A549 (cell line): ENCODE results near the gene PRKCE. TPM values are rescaled to one million over a fixed set of nuclear protein-coding genes. Genes with fewer than 3 reads are reported as not detected.

Source experiments
- ATAC-seq, 2 experiments: fragments of 200-7000 bp in 1 of 2; fragments of >200 bp in 1 of 2; cut with Nextera tagmentation in 1 of 2; cut with Tn5 transposase in 1 of 2; 3 replicates each; pipeline versions ENCODE4 v1.8.0 to v1.9.1; 2018 to 2020; ENCODE audit warnings: mild to moderate bottlenecking in 1 of 2, moderate library complexity in 1 of 2
- CTCF ChIA-PET: fragments of 300-600 bp; sonication (Branson Sonifier 250); formaldehyde crosslinking; extraction: SDS; loops from one replicate; lab custom pipeline; 2021; ENCODE audit warnings: antibody characterized with exemption, inconsistent platforms; lab: Yijun Ruan, JAX
- POLR2A ChIA-PET: fragments of 350-600 bp; formaldehyde crosslinking; extraction: SDS; loops from one replicate; lab custom pipeline; 2021; ENCODE audit warnings: antibody characterized with exemption, inconsistent platforms; lab: Yijun Ruan, JAX
- DNase-seq, 2 experiments: peaks; one replicate each; pipeline versions ENCODE4 v3.0.0 to v3.0.0-alpha.2; 2011 to 2016; ENCODE audit warnings: low read depth in 1 of 2, low spot score in 1 of 2
- FAIRE-seq: peaks from 2 replicates; lab custom pipeline; 2011; peaks lifted over from hg19 to GRCh38; lab: Jason Lieb, UNC
- H3K27ac ChIP-seq, 2 experiments: fragments of >200 bp; sonication (Bioruptor Twin); formaldehyde crosslinking; 3 replicates each; pipeline ENCODE4 v1.5.1; 2016 to 2017
- H3K4me1 ChIP-seq: fragments of >200 bp; sonication (Bioruptor Twin); formaldehyde crosslinking; 3 replicates; pipeline ENCODE4 v1.6.1; 2016
- H3K4me2 ChIP-seq: fragments of >200 bp; sonication (Bioruptor Twin); formaldehyde crosslinking; 3 replicates; pipeline ENCODE4 v1.6.1; 2016
- H3K4me3 ChIP-seq: fragments of >200 bp; sonication (Bioruptor Twin); formaldehyde crosslinking; 3 replicates; pipeline ENCODE4 v1.5.1; 2016
- H3K9me3 ChIP-seq: fragments of >200 bp; sonication (Bioruptor Twin); formaldehyde crosslinking; 3 replicates; pipeline ENCODE4 v1.6.1; 2016
- CBX2 ChIP-seq: fragments of 200-600 bp; sonication (generic); IDR thresholded peaks from 2 replicates; pipeline ENCODE4 v1.6.1; 2016; ENCODE audit warnings: low read depth, mild to moderate bottlenecking, borderline replicate concordance
- CHD2 ChIP-seq: fragments of 150-350 bp; IDR thresholded peaks from 2 replicates; pipeline ENCODE4 v1.6.1; 2014; ENCODE audit warnings: low read length; ENCODE audit not compliant: partially characterized antibody
- CTCF ChIP-seq: fragments of >200 bp; sonication (Bioruptor Twin); formaldehyde crosslinking; IDR thresholded peaks from 3 replicates; pipeline ENCODE4 v1.5.1; 2016
- ESRRA ChIP-seq: fragments of 150-350 bp; IDR thresholded peaks from 2 replicates; pipeline ENCODE4 v1.6.1; 2014; ENCODE audit warnings: mild to moderate bottlenecking, low read length, borderline replicate concordance
- FOSL2 ChIP-seq, 2 experiments: fragments of 450-650 bp in 1 of 2; fragments of >200 bp in 1 of 2; sonication (Bioruptor Twin) in 1 of 2; formaldehyde crosslinking; IDR thresholded peaks; 2 replicates each; pipeline versions ENCODE4 v1.5.0 to v1.6.1; 2016 to 2020; ENCODE audit warnings: mild to moderate bottlenecking in 1 of 2, moderate library complexity in 1 of 2
- HES2 ChIP-seq: fragments of >200 bp; sonication (Bioruptor Twin); formaldehyde crosslinking; IDR thresholded peaks from 2 replicates; pipeline ENCODE4 v1.6.1; 2016
- HOXB13 ChIP-seq: fragments of 250-450 bp; sonication (Bioruptor Pico); IDR thresholded peaks from 2 replicates; pipeline ENCODE4 v1.5.0; 2020; ENCODE audit warnings: low read depth, mild to moderate bottlenecking, moderate library complexity
- JUNB ChIP-seq: fragments of >200 bp; sonication (Bioruptor Twin); formaldehyde crosslinking; IDR thresholded peaks from 2 replicates; pipeline ENCODE4 v1.6.1; 2016
- KDM1A ChIP-seq: fragments of 200-600 bp; sonication (generic); IDR thresholded peaks from 2 replicates; pipeline ENCODE4 v1.6.1; 2016; ENCODE audit warnings: low read depth, mild to moderate bottlenecking
- MYC ChIP-seq: IDR thresholded peaks from 2 replicates; pipeline ENCODE4 v1.6.1; 2012; ENCODE audit warnings: mild to moderate bottlenecking, inconsistent platforms, low read length, improper control_type of control experiment, borderline replicate concordance
- NPAS2 ChIP-seq: fragments of 250-450 bp; sonication (Bioruptor Pico); IDR thresholded peaks from 2 replicates; pipeline ENCODE4 v1.8.0; 2022; ENCODE audit warnings: mild to moderate bottlenecking, moderate library complexity, borderline replicate concordance
- PBX3 ChIP-seq: IDR thresholded peaks from 2 replicates; pipeline ENCODE4 v1.6.1; 2012
- PHF8 ChIP-seq: fragments of 200-600 bp; sonication (generic); IDR thresholded peaks from 2 replicates; pipeline ENCODE4 v1.6.1; 2016; ENCODE audit warnings: low read depth, mild to moderate bottlenecking, antibody characterized with exemption, moderate library complexity, borderline replicate concordance
- POLR2A ChIP-seq: IDR thresholded peaks from 2 replicates; pipeline ENCODE4 v1.6.1; 2012; ENCODE audit warnings: mild to moderate bottlenecking, low read length
- RARB ChIP-seq: fragments of 250-450 bp; sonication (Bioruptor Pico); IDR thresholded peaks from 2 replicates; pipeline ENCODE4 v1.8.0; 2021; ENCODE audit warnings: mild to moderate bottlenecking, moderate library complexity
- RFX5 ChIP-seq: fragments of 450-650 bp; IDR thresholded peaks from 2 replicates; pipeline ENCODE4 v1.7.1; 2014; ENCODE audit warnings: antibody characterized with exemption, mild to moderate bottlenecking, moderate library complexity
- SREBF2 ChIP-seq: fragments of 450-650 bp; IDR thresholded peaks from 2 replicates; pipeline ENCODE4 v1.6.1; 2014; ENCODE audit warnings: mild to moderate bottlenecking, moderate library complexity
- TFCP2L1 ChIP-seq: fragments of 250-450 bp; sonication (Bioruptor Pico); IDR thresholded peaks from 2 replicates; pipeline ENCODE4 v1.5.0; 2021; ENCODE audit warnings: mild to moderate bottlenecking
- ZC3H11A ChIP-seq: fragments of 450-650 bp; IDR thresholded peaks from 2 replicates; pipeline ENCODE4 v1.6.1; 2014; ENCODE audit warnings: antibody characterized with exemption, mild to moderate bottlenecking
- ZFP36 ChIP-seq: fragments of 450-650 bp; IDR thresholded peaks from 2 replicates; pipeline ENCODE4 v1.6.1; 2014; ENCODE audit warnings: borderline replicate concordance; ENCODE audit not compliant: partially characterized antibody
- WGBS: methylation state at CpG from one replicate; pipeline ENCODE4 v1.1.6; 2017; ENCODE audit errors: missing lambda C conversion rate; 5-methylcytosine and 5-hydroxymethylcytosine counted together
- polyA plus RNA-seq, 4 experiments: library from polyadenylated mRNA; depleted of rRNA in 3 of 4; stranded (reverse); fragments of >200 nt; fragmentation: RNase III in 1 of 4; extraction: RNeasy Plus Mini Kit Qiagen cat#74134 plus additional on column Dnase treatment in 1 of 4; gene quantifications; 2 replicates in 3 of 4; 3 replicates in 1 of 4; pipeline ENCODE4 v1.2.3, GENCODE V29; 2011 to 2017
- TF ChIP-seq, protein P1 (sequence below): fragments of 250-450 bp; sonication (Bioruptor Pico); IDR thresholded peaks from 2 replicates; pipeline ENCODE4 v1.5.0; 2020; ENCODE audit warnings: low read depth, mild to moderate bottlenecking, moderate library complexity

PRKCE gene
- polyA plus RNA-seq, 2 of the 4 experiments (the other 2 are of a cell fraction): 11.5 to 12.0 TPM

DNA sequence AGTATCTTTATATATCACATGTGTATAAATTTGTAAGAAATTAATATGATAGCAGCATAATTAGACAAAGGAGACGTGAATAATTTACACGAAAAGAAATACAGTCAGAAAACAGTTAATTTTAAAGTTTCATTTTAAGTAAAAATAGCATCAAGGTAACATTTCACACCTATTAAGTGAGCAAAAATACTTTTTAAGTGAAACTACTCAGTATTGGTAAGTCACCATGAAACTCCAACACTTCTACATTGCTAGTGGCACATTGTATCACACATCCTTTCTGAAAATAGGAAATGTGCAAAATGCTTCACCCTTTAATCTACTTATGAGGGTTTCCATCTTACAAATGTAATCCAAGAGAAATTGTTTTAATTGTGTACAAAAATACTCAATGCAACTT, 357.8 kb downstream of the PRKCE start:
- no peak overlapping the region for H3K27ac ChIP-seq
- H3K4me2 ChIP-seq: no peak overlapping the region
- no peaks in the 10 kb centered on the region for H3K9me3 ChIP-seq
- no peak for DNase-seq
- TF ChIP-seq FOSL2 (IDR thresholded peaks at IDR 0.05): no peak
- TF ChIP-seq FOSL2 (CRISPR knock-in tag; IDR thresholded peaks at IDR 0.05): no peak
- no peak for TF ChIP-seq MYC
- TF ChIP-seq KDM1A: no peak
- TF ChIP-seq RARB (CRISPR knock-in tag): no peak
- TF ChIP-seq HES2: no peak
- no peak for TF ChIP-seq CBX2
- no peak for TF ChIP-seq PHF8
- no peak for TF ChIP-seq ESRRA
- no peak for TF ChIP-seq TFCP2L1
- no peak for TF ChIP-seq HOXB13 (CRISPR knock-in tag)
- TF ChIP-seq CHD2: no peak
- TF ChIP-seq NPAS2 (CRISPR knock-in tag): no peak
- no peak for TF ChIP-seq JUNB
- no peak for TF ChIP-seq SREBF2
- TF ChIP-seq ZC3H11A: no peak
- no peak for TF ChIP-seq CTCF
- TF ChIP-seq, protein P1, sequence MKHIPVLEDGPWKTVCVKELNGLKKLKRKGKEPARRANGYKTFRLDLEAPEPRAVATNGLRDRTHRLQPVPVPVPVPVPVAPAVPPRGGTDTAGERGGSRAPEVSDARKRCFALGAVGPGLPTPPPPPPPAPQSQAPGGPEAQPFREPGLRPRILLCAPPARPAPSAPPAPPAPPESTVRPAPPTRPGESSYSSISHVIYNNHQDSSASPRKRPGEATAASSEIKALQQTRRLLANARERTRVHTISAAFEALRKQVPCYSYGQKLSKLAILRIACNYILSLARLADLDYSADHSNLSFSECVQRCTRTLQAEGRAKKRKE: no peak
- no peak for TF ChIP-seq ZFP36
- ChIA-PET CTCF (interaction anchor here (0.9 to 2.8 kb wide), 7 partner anchors 11 to 471 kb away, joined by 3 to 19 read pairs (median 5); no protein-coding TSS in a partner anchor), POLR2A (no interaction called here)
- no peak overlapping the region for H3K4me3 ChIP-seq
- FAIRE-seq: no peak
- H3K4me1 ChIP-seq: peaks cover 15% of the 10 kb centered on the region; the same call in 2 of the 3 replicates
- no peak for ATAC-seq
- 86% methylated on average over 2 of the region's 2 CpGs for WGBS

- H3K4me3 ChIP-seq: no peak overlapping the region
- H3K4me2 ChIP-seq: no peak overlapping the region
- TF ChIP-seq PBX3: no peak
- no peak for TF ChIP-seq RFX5
- no peak for TF ChIP-seq POLR2A
- no peak for TF ChIP-seq KDM1A
- POLR2A ChIA-PET: no interaction called here
- FAIRE-seq (no peak), DNase-seq (no peak), ATAC-seq (no peak)
- WGBS: 62% methylated on average over 2 of the region's 2 CpGs
- H3K4me1 ChIP-seq: peaks cover 15% of the 10 kb centered on the region; the same call in 2 of the 3 replicates
- CTCF ChIA-PET: interaction anchor here (1.0 to 2.3 kb wide), 25 partner anchors 8 to 641 kb away, joined by 3 to 40 read pairs (median 7); partner anchors contain the start of gene EPAS1
- H3K9me3 ChIP-seq: no peaks in the 10 kb centered on the region
- H3K27ac ChIP-seq: no peak overlapping the region
Measured at GRCh38 chr2:46009772-46010171, 358.3 kb downstream of the PRKCE start.
